ENCODE results near the gene RBPJL.
"Not testable (repeated sequence)": the region's sequence is repeated elsewhere in the genome, so short reads cannot be mapped to it uniquely, and the experiment has no call there.

RBPJL gene

GRCh38 chr20:45343532-45344167 is 37.0 kb downstream of the RBPJL start:
- no peak for DNase-seq

GRCh38 chr20:45344168-45344860 is 37.7 kb downstream of the RBPJL start:
- DNase-seq = no peak

GRCh38 chr20:45345104-45345936 is 38.7 kb downstream of the RBPJL start:
- DNase-seq = no peak

- DNase-seq = no peak
These were observed 39.7 kb downstream of the RBPJL start for GRCh38 chr20:45346291-45346718.

- DNase-seq = no peak
These were observed 40.2 kb downstream of the RBPJL start for GRCh38 chr20:45346851-45347250.

- no peak for DNase-seq
These were observed 40.8 kb downstream of the RBPJL start for GRCh38 chr20:45347297-45347935.

- DNase-seq = no peak
These were observed 41.5 kb downstream of the RBPJL start, which contains the start of gene SDC4 for GRCh38 chr20:45347936-45348778. Gene SDC4 (minus strand): TSS chr20:45348424. CDS start chr20:45348384, 40 bp downstream.

- DNase-seq = no peak
These were observed 43.6 kb downstream of the RBPJL start for GRCh38 chr20:45350217-45350616.

- DNase-seq = not testable (repeated sequence)
These were observed 44.2 kb downstream of the RBPJL start for GRCh38 chr20:45350795-45351194.

GRCh38 chr20:45352729-45353128 is 46.1 kb downstream of the RBPJL start:
- no peak for DNase-seq

- DNase-seq = no peak
These were observed 47.1 kb downstream of the RBPJL start for GRCh38 chr20:45353746-45354145.

- DNase-seq = no peak
These were observed 48.0 kb downstream of the RBPJL start for GRCh38 chr20:45354423-45355208.

- DNase-seq = no peak
These were observed 48.8 kb downstream of the RBPJL start for GRCh38 chr20:45355209-45356084.

GRCh38 chr20:45358282-45359068 is 51.8 kb downstream of the RBPJL start:
- DNase-seq = no peak

- no peak for DNase-seq
These were observed 52.4 kb downstream of the RBPJL start for GRCh38 chr20:45359069-45359405.

GRCh38 chr20:45359406-45360148 is 52.9 kb downstream of the RBPJL start:
- DNase-seq = no peak

GRCh38 chr20:45361793-45362192 is 55.2 kb downstream of the RBPJL start:
- no peak for DNase-seq

- DNase-seq = peak; percentile 89
These were observed 56.4 kb downstream of the RBPJL start, which contains the start of gene SYS1 for GRCh38 chr20:45362804-45363610. Gene SYS1 (plus strand): TSS chr20:45363156. CDS start chr20:45363532, 376 bp downstream.

Data from NCI-H187 treated with DMSO at 0.1 percent for 48 hours (cell line).